Transverse colon (tissue), 4 donors: ENCODE measurements around the gene GAGE13. TPM values are rescaled to one million over a fixed set of nuclear protein-coding genes. Genes with fewer than 3 reads are reported as not detected.
"Not testable (repeated sequence)": the region's sequence is repeated elsewhere in the genome, so short reads cannot be mapped to it uniquely, and the experiment has no call there.

Experiments used
- DNase-seq: peaks from one replicate; pipeline ENCODE4 v3.0.0-alpha.2; 2019
- H3K27ac ChIP-seq, 4 donors: fragments of 200-600 bp; sonication (generic); 2 replicates each; pipeline ENCODE4 v1.5.1; 2016 to 2018; ENCODE audit warnings: inconsistent platforms in 4 of 4
- H3K27me3 ChIP-seq: fragments of 200-600 bp; sonication (generic); 2 replicates; pipeline ENCODE4 v1.5.1; 2017; ENCODE audit warnings: inconsistent platforms
- H3K36me3 ChIP-seq, 4 donors: fragments of 200-600 bp; sonication (generic); 2 replicates each; pipeline ENCODE4 v1.5.1; 2017 to 2019; ENCODE audit warnings: inconsistent platforms in 4 of 4
- H3K4me1 ChIP-seq, 4 donors: fragments of 200-600 bp; sonication (generic); 2 replicates each; pipeline ENCODE4 v1.5.1; 2017 to 2020; ENCODE audit warnings: inconsistent platforms in 4 of 4
- H3K4me3 ChIP-seq, 4 donors: fragments of 200-600 bp; sonication (generic); 1 replicate in 1 of 4; 2 replicates in 3 of 4; pipeline versions ENCODE4 v1.5.1 to v1.6.1; 2017 to 2019; ENCODE audit warnings: inconsistent platforms in 4 of 4
- H3K9me3 ChIP-seq, 2 donors: fragments of 200-600 bp; sonication (generic); 2 replicates each; pipeline ENCODE4 v1.5.1; 2017 to 2019; ENCODE audit warnings: inconsistent platforms in 2 of 2
- CTCF ChIP-seq, 5 experiments: fragments of 200-600 bp in 3 of 5; fragments of 450-650 bp in 2 of 5; sonication (generic) in 3 of 5; IDR thresholded peaks; 1 replicate in 2 of 5; 2 replicates in 3 of 5; pipeline ENCODE4 v1.5.1; 2016 to 2017; ENCODE audit warnings: antibody characterized with exemption in 5 of 5, inconsistent platforms in 3 of 5, mild to moderate bottlenecking in 2 of 5, moderate library complexity in 1 of 5
- EP300 ChIP-seq: sonication (generic); formaldehyde crosslinking; IDR thresholded peaks from one replicate; pipeline ENCODE4 v1.6.1; 2017; ENCODE audit warnings: antibody characterized with exemption, low read depth
- POLR2A ChIP-seq: fragments of 450-650 bp; IDR thresholded peaks from one replicate; pipeline ENCODE4 v1.6.1; 2016; ENCODE audit warnings: antibody characterized with exemption, mild to moderate bottlenecking, moderate library complexity
- POLR2AphosphoS5 ChIP-seq, 3 donors: sonication (generic); formaldehyde crosslinking; IDR thresholded peaks; one replicate each; pipeline ENCODE4 v1.6.1; 2016; ENCODE audit warnings: antibody characterized with exemption in 3 of 3
- WGBS, 2 donors: methylation state at CpG; one replicate each; pipeline ENCODE4 v1.1.5; 2018; ENCODE audit warnings: low coverage in 1 of 2; 5-methylcytosine and 5-hydroxymethylcytosine counted together
- in situ Hi-C, 4 donors: fragments of 200-750 bp; cut with MboI; loops; one replicate each; pipeline versions ENCODE4 v1.15.0 to v1.15.1; 2017; ENCODE audit warnings: low sequenced_read_pairs in 3 of 4, low pct_ligation_motif_present in 1 of 4, low pct_unique_long_range_greater_than_20kb in 1 of 4
- intact Hi-C: fragments of 100-400 bp; cut with DNase I; formaldehyde crosslinking; loops from one replicate; pipeline ENCODE4 v1.15.1; 2023; ENCODE audit warnings: low total_unique reads
- total RNA-seq, 4 donors: library from RNA; depleted of rRNA; stranded (reverse); fragments of >200 nt; gene quantifications; one replicate each; pipeline ENCODE4 v1.1.0, GENCODE V29; 2016

Gene GAGE13
- total RNA-seq, 4 donors from 2014 or later: not detected

- no peaks in the 10 kb centered on the region for H3K27me3 ChIP-seq
- intact Hi-C loops (no loop called here), in situ Hi-C loops (no loop called here)
- no peaks in the 10 kb centered on the region for H3K9me3 ChIP-seq
- 89% methylated on average over 1 of the region's 1 CpG; no CpG with 5 or more reads in 1 of the 2 donors for WGBS, 2 donors
- H3K27ac ChIP-seq: no peak overlapping the region
- no peak overlapping the region for H3K4me3 ChIP-seq
- TF ChIP-seq CTCF (IDR thresholded peaks at IDR 0.05): no peak
- no peak for TF ChIP-seq POLR2A
- no peak for TF ChIP-seq EP300
- no peak for TF ChIP-seq POLR2AphosphoS5 (IDR thresholded peaks at IDR 0.05)
- no peaks in the 10 kb centered on the region for H3K36me3 ChIP-seq
- DNase-seq: no peak
- H3K4me1 ChIP-seq: no peaks in the 10 kb centered on the region
Observed at GRCh38 chrX:49287665-49288064, 43.7 kb upstream of the GAGE13 start.

GRCh38 chrX:49290215-49290614 is 41.2 kb upstream of the GAGE13 start:
- WGBS, 2 donors: 67% methylated on average over 4 of the region's 7 CpGs; no CpG with 5 or more reads in 1 of the 2 donors
- intact Hi-C loops (no loop called here), in situ Hi-C loops (no loop called here)
- no peaks in the 10 kb centered on the region for H3K4me1 ChIP-seq
- no peaks in the 10 kb centered on the region for H3K36me3 ChIP-seq
- TF ChIP-seq CTCF (IDR thresholded peaks at IDR 0.05): no peak
- TF ChIP-seq EP300: no peak
- no peak for TF ChIP-seq POLR2A
- no peak for TF ChIP-seq POLR2AphosphoS5 (IDR thresholded peaks at IDR 0.05)
- no peaks in the 10 kb centered on the region for H3K9me3 ChIP-seq
- no peaks in the 10 kb centered on the region for H3K27me3 ChIP-seq
- H3K27ac ChIP-seq: no peak overlapping the region
- H3K4me3 ChIP-seq: no peak overlapping the region
- no peak for DNase-seq

- 25 to 28% methylated on average over 5 to 11 of the region's 11 CpGs for WGBS, 2 donors
- in situ Hi-C loops: no loop called here
- H3K9me3 ChIP-seq: no peaks in the 10 kb centered on the region
- TF ChIP-seq CTCF (IDR thresholded peaks at IDR 0.05) (peak; percentile 41 to 68 (median 56)), POLR2A (no peak)
- peak; percentile 66 for DNase-seq
- H3K27ac ChIP-seq: no peak overlapping the region
- H3K4me3 ChIP-seq: no peak overlapping the region
- no peaks in the 10 kb centered on the region for H3K27me3 ChIP-seq
- intact Hi-C loops: no loop called here
- H3K4me1 ChIP-seq: no peaks in the 10 kb centered on the region
- H3K36me3 ChIP-seq: no peaks in the 10 kb centered on the region
Observed at GRCh38 chrX:49291615-49292337, 39.6 kb upstream of the GAGE13 start.

GRCh38 chrX:49292400-49293362 is 38.7 kb upstream of the GAGE13 start:
- Histone ChIP-seq H3K4me3 (no peak overlapping the region), H3K4me1 (no peaks in the 10 kb centered on the region), H3K9me3 (no peaks in the 10 kb centered on the region), H3K27ac (no peak overlapping the region), H3K27me3 (no peaks in the 10 kb centered on the region), H3K36me3 (no peaks in the 10 kb centered on the region)
- TF ChIP-seq POLR2A (no peak), POLR2AphosphoS5 (IDR thresholded peaks at IDR 0.05) (no peak), CTCF (IDR thresholded peaks at IDR 0.05) (no peak), EP300 (no peak)
- in situ Hi-C loops: no loop called here
- intact Hi-C loops: no loop called here
- no peak for DNase-seq
- WGBS, 2 donors: 79 to 100% methylated on average over 1 to 17 of the region's 17 CpGs

- H3K36me3 ChIP-seq, DNase-seq, H3K9me3 ChIP-seq, H3K4me3 ChIP-seq, in situ Hi-C loops, H3K4me1 ChIP-seq, H3K27ac ChIP-seq, intact Hi-C loops, H3K27me3 ChIP-seq: not testable (repeated sequence)
- WGBS, 2 donors: 91% methylated on average over 5 of the region's 5 CpGs; no CpG with 5 or more reads in 1 of the 2 donors
Observed at GRCh38 chrX:49299293-49299692, 32.1 kb upstream of the GAGE13 start.
